Measurements from ENCODE around the gene LRTM1. TPM values are rescaled to one million over a fixed set of nuclear protein-coding genes. Genes with fewer than 3 reads are reported as not detected.

The LRTM1 gene
- total RNA-seq, 4 donors from 2014 or later: not detected

DNA sequence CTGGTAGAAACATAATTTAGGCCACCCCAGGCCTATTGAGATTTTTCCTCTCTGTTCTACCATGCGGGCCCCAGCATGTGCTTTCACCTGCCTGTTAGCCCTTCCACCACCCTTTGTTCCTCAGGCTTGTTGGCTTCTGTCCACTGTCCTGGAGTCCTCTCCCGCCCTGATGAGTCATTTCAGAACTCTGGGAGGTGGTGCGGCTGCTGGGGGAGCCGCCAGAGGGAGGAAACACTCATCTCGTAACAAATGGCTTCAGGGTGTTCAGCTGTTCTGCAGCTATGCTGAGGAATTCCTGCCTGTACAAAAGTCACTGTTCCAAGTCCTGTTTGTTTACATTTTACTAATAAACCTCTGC lies 36.3 kb downstream of the LRTM1 start:
- 2 to 18% methylated on average over 5 of the region's 5 CpGs for WGBS, 2 donors
- Histone ChIP-seq H3K27me3 (no peaks in the 10 kb centered on the region), H3K4me1 (peaks cover 17 to 30% (median 18%) of the 10 kb centered on the region in 3 donors), H3K27ac (peak overlapping the region; percentile 74 to 89 (median 81)), H3K9me3 (no peaks in the 10 kb centered on the region), H3K4me3 (no peak overlapping the region), H3K36me3 (no peaks in the 10 kb centered on the region)
- DNase-seq: peak; percentile 17
- no peak for TF ChIP-seq POLR2A (IDR thresholded peaks at IDR 0.05)
- TF ChIP-seq, protein P1, sequence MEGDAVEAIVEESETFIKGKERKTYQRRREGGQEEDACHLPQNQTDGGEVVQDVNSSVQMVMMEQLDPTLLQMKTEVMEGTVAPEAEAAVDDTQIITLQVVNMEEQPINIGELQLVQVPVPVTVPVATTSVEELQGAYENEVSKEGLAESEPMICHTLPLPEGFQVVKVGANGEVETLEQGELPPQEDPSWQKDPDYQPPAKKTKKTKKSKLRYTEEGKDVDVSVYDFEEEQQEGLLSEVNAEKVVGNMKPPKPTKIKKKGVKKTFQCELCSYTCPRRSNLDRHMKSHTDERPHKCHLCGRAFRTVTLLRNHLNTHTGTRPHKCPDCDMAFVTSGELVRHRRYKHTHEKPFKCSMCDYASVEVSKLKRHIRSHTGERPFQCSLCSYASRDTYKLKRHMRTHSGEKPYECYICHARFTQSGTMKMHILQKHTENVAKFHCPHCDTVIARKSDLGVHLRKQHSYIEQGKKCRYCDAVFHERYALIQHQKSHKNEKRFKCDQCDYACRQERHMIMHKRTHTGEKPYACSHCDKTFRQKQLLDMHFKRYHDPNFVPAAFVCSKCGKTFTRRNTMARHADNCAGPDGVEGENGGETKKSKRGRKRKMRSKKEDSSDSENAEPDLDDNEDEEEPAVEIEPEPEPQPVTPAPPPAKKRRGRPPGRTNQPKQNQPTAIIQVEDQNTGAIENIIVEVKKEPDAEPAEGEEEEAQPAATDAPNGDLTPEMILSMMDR (IDR thresholded peaks at IDR 0.05): peak in 5 of 6 experiments; percentile 40 to 79 (median 66)
- intact Hi-C loops (cut with DNase I): no loop called here

DNA sequence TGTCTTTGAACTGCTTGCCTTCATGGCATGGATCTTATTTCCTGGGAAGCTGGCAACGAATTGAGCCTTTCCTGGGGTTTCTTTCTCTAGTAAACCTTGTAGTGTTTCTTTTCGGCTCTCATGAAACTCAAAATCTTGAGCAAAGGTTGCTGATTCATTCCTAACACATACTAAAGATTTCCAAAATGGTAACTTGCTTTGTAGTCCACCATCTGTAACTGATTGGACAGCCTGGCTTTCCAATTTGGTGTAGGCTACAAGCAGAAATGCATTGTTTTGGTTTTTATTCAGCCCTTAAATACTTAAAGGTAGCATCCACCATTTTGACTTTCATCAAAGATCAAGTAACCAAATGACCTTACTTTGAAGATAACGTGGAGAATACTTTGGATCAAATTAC lies 38.1 kb downstream of the LRTM1 start:
- no peaks in the 10 kb centered on the region for H3K27me3 ChIP-seq
- H3K27ac ChIP-seq: peak overlapping the region in 1 of 4 donors; percentile 0
- intact Hi-C loops (cut with DNase I): no loop called here
- H3K4me1 ChIP-seq: peaks cover 17 to 30% (median 18%) of the 10 kb centered on the region in 3 donors
- no peak overlapping the region for H3K4me3 ChIP-seq
- H3K36me3 ChIP-seq: no peaks in the 10 kb centered on the region
- H3K9me3 ChIP-seq: no peaks in the 10 kb centered on the region
- no peak for DNase-seq
- TF ChIP-seq, protein P1 (IDR thresholded peaks at IDR 0.05): no peak
- TF ChIP-seq POLR2A (IDR thresholded peaks at IDR 0.05): no peak
- WGBS, 2 donors: 67 to 89% methylated on average over 3 of the region's 3 CpGs

DNA sequence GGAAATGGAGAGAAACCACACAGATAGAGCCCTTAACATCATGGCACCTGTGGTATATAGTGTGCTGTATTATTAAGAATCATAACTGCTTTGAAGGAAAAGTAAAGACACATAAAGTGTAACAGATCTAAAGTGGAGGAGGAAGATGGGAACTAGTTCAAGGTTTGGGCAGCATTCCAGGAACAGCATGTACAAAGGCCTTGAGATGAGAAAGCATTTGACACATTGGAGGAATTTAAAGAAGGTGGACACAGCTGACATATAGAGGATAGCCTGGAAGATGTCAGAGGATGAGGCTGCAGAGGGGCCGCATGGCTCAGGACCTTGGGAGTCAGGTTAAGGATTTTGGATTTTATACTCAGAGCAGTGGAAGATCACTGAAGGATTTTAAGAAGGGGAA lies 39.0 kb downstream of the LRTM1 start:
- 86 to 94% methylated on average over 1 of the region's 1 CpG for WGBS, 2 donors
- Histone ChIP-seq H3K27ac (no peak overlapping the region), H3K36me3 (no peaks in the 10 kb centered on the region), H3K9me3 (no peaks in the 10 kb centered on the region), H3K4me1 (peaks cover 17 to 30% (median 18%) of the 10 kb centered on the region in 3 donors), H3K4me3 (no peak overlapping the region), H3K27me3 (no peaks in the 10 kb centered on the region)
- TF ChIP-seq, protein P1 (IDR thresholded peaks at IDR 0.05): no peak
- no peak for TF ChIP-seq POLR2A (IDR thresholded peaks at IDR 0.05)
- intact Hi-C loops (cut with DNase I): no loop called here
- no peak for DNase-seq

GRCh38 chr3:54888162-54888561 lies 39.7 kb downstream of the LRTM1 start:
- WGBS, 2 donors: 75 to 95% methylated on average over 9 of the region's 9 CpGs
- no peak for DNase-seq
- no peak overlapping the region for H3K4me3 ChIP-seq
- intact Hi-C loops (cut with DNase I): no loop called here
- peaks cover 17 to 30% (median 18%) of the 10 kb centered on the region in 3 donors for H3K4me1 ChIP-seq
- H3K9me3 ChIP-seq: no peaks in the 10 kb centered on the region
- H3K36me3 ChIP-seq: no peaks in the 10 kb centered on the region
- TF ChIP-seq, protein P1 (IDR thresholded peaks at IDR 0.05): no peak
- no peak for TF ChIP-seq POLR2A (IDR thresholded peaks at IDR 0.05)
- H3K27ac ChIP-seq: no peak overlapping the region
- H3K27me3 ChIP-seq: no peaks in the 10 kb centered on the region

DNA sequence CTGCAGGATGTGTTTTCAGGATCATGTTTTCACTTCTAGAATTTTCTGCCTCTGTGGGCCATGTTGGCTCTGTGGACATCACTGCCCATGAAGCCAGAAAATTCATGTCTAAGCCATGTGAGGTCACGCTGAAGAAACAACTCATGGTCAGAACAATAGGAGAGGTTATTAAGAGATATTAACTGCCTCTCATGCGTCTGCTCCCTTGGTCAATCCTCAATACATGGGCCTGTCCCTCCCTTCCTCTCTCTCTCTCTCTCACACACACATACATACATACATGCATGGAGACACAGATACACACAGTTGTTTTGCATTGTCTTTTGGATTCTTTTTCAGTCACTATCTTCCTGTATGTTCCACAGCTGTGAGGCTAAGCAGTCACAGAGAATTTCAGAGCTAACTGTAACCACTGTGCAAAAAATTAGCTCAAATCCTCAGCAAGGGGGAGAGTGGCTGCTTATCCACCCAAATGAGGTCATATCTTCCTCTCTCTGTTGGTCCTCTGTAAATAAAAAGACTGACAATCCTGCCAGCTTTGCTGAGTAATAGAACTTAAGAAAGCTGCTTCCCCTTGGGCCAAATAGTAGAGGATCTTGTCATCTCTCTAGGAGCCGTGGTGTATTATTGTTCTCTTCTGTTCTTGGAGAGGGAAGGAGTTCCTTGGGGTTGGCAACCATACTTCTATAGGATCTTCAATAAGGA lies 45.6 kb downstream of the LRTM1 start:
- Histone ChIP-seq H3K4me3 (no peak overlapping the region), H3K36me3 (no peaks in the 10 kb centered on the region), H3K27me3 (no peaks in the 10 kb centered on the region), H3K4me1 (peaks cover 8 to 18% (median 14%) of the 10 kb centered on the region in 3 donors), H3K9me3 (no peaks in the 10 kb centered on the region), H3K27ac (peak overlapping the region in 3 of 4 donors; percentile 51 to 60 (median 58))
- no peak for TF ChIP-seq POLR2A (IDR thresholded peaks at IDR 0.05)
- TF ChIP-seq, protein P1 (IDR thresholded peaks at IDR 0.05): no peak
- DNase-seq: no peak
- WGBS, 2 donors: 19 to 21% methylated on average over 3 of the region's 3 CpGs
- intact Hi-C loops (cut with DNase I): no loop called here
